ENCODE results near the gene CCL8.

- no peak for TF ChIP-seq TEAD4 (IDR thresholded peaks at IDR 0.05)
- TF ChIP-seq EP300 (IDR thresholded peaks at IDR 0.05; ENCODE audit: borderline replicate concordance): no peak
- TF ChIP-seq YY1 (IDR thresholded peaks at IDR 0.05; ENCODE audit: low read depth): no peak
Observed at GRCh38 chr17:34370376-34370996, 51.3 kb downstream of the CCL8 start.
